GM18867 (cell line): Measurements from ENCODE around the gene PRPSAP1.

Source experiments
- ATAC-seq: cut with Tn5 transposase; IDR thresholded peaks from one replicate; pipeline ENCODE4 v1.9.1; 2021; ENCODE audit warnings: mild to moderate bottlenecking, moderate library complexity; ENCODE audit not compliant: unreplicated experiment

PRPSAP1 gene

DNA sequence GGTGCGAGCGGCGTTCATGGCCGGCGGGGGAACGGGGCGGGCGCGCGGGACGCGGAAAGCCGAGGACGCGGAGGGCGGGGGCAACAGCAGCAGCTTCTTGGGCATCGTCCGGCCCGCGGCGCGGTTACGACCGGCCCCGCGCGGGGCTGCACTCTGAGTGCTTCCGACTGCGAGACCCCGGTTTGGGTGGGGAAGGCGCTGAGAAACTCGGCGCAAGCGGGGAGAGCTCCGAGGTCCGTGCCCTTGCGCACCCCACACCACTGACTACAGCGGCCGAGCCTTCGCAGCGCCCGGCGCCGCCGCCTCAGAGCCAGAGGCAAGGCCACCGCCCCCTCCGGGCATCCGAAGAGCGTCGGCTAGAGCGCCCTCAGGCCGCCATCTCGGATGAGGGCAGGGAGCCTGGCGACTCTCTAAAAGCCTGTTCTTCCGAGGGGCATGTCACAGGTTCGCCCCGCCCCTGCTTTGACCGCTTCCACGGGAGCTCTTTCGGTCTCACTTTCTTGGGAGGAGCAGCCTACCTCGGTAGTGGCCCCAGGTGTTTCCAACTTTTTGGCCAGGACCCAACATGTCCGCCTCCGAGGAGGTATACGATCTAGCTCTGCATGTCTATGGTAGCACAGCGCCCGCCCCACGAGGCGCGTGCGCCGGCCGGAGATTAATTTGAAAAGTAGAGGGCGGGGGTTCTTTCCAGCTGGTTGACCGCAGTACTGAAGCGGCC lies at the start of gene PRPSAP1:
PRPSAP1 (minus strand) TSS at position 318 of the 718 bp plus-strand sequence; CDS start at position 105, 213 bp downstream.
- peak; percentile 91 for ATAC-seq

DNA sequence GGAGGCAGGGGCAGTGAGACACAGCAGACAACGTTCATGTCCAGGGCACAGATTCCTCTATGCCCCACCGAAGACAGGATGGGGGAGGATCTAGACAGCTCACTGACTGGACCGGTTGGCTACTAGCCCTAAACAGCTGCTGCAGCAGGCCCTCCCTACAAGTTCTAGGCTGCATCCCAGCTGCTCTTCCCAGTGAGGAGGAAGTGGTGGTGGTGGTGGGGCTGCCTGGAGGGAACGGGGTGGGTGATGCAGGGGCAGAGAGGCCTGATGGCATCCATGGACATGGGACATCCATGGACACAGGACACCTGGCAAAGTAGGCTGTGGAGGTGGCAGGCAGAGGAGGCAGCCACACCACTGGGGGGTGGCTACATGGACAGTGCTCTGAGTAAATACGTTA lies 49.0 kb upstream of the PRPSAP1 start:
- no peak for ATAC-seq

- no peak for ATAC-seq
Observed at GRCh38 chr17:76399175-76400172, 45.8 kb upstream of the PRPSAP1 start.

DNA sequence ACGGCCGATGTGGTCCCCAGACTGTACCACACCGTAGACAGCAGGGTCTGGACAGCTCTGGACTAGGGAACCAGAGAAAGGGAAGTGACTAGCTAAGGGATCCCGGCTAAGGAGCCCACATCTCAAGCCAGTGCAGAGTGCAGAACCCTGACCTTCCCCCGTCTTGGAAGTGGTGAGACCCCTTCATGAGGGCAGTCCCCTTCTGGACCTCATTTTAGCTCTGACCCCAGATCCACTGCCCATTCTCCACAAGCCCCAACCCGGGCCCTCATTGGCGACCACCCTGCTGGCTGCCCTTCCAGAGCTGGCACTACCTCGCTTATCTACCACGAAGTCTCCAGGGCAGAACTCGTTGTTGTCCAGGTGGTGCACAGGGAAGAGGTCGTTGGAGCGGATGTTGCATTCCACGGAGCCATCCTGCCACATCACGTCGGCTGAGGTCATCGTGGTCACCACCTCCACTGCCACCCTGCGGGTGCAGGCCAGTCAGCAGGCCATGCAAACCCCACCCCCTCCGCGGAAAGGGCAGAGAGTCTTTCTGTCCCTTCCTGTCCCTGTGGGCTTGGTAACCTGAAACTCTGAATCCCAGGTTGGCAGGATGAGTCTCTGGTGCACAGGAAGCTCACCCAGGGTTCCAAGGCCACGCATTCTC lies 44.9 kb upstream of the PRPSAP1 start:
- no peak for ATAC-seq

DNA sequence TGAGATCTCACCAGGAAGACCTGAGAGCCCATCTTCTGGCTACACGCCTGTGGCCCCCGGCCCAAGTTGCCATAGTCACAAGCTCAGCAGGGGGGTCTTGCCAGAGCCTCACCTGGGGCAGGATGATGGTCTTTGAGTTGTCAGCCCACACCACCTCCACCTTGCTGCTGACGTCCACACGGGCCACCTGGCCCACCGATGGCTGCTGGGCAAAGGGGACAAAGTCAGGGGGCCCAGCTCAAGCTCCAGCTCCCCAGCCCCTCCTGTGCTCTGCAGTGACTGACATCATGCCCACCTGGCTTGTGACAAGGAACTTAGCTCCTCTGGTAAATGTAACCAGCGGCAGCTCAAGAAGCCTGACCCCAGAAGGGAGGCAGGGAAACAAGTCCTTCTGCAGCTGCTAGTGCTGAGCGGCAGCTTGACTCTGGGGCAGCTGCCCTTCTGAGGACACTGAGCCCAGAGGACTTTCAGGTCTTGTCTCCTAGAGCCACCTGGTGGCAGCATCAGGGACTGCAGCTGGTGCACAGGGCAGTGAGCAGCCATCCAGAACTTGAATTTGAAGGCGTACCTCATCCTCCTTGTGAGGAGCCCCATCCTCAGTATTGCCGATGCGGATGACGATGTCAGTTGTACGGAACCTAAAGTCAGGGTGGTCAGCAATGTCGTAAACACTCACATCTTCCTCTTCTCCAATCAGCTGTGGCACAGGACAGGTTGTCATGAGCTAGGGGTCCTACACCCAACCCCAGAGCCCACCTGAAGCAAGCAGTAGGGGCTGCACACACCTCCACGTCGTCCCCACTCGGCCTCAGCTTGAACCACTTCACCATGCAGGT lies 44.2 kb upstream of the PRPSAP1 start:
- ATAC-seq: no peak

DNA sequence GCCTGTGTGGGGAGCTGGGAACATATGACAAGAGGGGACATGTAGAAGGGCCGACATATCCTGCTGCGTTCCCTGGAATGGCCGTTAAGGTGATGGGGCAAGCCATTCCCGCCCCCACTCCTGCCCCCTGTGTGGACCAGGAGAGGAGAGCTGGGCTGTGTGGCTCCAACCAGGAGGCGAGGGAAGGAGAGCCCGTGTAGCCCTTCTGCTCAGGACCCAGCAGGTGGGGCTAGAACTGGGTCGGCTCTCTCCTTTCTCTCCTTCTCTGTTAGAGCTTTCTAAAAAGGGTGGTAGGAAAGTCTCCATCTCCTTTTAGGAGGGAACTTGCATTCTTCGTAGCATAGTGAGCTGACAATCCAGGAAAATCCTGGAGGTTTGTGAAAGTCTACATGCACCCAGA lies 43.5 kb upstream of the PRPSAP1 start:
- ATAC-seq: no peak

DNA sequence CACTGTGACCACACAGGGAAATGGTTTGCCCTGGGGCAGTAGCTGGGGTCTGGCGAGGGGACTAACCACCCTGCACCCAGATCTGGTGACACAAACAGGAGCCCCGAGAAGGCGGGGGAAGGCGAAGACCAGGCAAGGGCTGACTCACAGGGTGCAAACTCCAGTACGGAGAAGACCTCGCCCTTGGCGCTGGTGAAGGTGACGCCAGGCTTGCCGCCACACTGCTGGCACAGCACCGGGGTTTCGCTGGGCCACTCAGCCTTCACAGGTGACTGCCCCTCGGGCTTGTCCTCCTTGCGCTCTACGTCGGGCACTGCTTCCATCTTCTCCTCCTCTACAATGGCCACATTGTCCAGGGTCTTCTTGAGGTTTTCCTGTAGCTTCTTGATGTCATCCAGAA lies 42.3 kb upstream of the PRPSAP1 start:
- ATAC-seq: no peak

DNA sequence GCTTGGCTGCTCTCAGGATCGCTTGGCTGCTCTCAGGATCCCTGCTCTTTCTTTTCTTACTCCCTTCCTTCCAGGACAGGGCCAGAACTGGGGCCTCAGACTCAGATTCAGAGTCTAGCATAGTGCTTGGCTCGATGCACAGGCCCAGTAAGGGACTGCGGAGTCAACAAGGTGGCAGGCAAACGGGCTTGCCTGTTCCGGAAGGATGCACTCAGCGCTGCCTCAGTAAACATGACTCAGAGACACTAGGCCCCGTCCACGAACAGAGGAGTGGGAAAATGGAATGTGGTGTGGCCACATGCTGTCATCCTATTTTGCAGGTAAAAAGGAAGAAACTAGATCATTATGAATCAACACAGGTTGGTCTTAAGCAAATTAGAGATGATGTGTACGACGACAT lies 40.5 kb upstream of the PRPSAP1 start:
- no peak for ATAC-seq

GRCh38 chr17:76391200-76391715 lies 37.5 kb upstream of the PRPSAP1 start:
- ATAC-seq: no peak

- no peak for ATAC-seq
Observed at GRCh38 chr17:76390003-76390421, 36.3 kb upstream of the PRPSAP1 start.

DNA sequence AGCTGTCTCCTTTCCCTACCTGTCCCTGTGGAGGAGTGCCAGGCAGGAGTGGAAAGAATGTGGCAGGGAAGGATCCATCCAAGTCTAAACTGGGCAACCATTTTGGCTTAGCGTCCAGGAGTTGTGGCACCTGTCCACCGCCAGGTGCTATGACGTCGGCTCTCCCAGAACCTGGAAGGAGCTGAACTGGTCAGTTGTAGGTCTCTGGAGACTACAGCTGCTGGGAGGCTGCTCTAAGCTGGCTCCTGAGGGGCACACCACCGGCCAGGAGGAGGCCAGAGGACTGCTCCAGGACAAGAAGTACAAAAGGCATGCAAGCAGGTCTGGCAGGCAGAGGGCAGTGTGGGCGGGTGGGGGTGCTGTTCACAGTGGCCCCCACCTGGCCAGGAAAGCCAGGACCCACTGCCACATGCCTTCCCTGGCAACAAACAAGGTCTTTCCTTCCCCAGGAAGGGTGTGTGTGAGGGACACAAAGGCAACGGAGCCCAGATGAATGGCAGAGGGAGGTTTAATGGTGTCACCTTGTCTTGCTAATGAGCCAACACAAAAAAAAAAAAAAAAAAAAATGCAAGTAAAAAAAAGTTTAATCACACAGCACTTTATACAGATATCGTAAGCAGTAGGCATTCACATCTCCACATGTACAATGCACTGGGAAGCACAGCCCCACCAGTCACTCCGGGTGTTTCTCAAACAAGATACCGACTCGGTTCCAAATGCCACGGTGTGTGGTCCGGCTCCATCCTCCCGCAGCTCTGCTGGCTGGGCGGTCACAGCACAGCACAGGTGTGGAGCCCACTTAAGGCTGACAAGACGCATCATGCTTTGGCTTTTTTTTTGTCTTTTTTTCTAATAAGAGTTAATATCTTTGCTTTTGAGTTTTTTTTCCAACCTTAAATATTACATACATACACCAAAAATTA lies 35.5 kb upstream of the PRPSAP1 start:
- ATAC-seq: no peak

DNA sequence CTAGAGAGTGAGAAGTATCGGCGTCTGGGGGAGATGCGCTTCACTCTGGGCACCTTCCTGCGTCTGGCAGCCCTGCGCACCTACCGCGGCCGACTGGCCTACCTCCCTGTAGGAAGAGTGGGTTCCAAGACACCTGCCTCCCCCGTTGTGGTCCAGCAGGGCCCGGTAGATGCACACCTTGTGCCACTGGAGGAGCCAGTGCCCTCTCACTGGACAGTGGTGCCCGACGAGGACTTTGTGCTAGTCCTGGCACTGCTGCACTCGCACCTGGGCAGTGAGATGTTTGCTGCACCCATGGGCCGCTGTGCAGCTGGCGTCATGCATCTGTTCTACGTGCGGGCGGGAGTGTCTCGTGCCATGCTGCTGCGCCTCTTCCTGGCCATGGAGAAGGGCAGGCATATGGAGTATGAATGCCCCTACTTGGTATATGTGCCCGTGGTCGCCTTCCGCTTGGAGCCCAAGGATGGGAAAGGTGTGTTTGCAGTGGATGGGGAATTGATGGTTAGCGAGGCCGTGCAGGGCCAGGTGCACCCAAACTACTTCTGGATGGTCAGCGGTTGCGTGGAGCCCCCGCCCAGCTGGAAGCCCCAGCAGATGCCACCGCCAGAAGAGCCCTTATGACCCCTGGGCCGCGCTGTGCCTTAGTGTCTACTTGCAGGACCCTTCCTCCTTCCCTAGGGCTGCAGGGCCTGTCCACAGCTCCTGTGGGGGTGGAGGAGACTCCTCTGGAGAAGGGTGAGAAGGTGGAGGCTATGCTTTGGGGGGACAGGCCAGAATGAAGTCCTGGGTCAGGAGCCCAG lies 33.5 kb upstream of the PRPSAP1 start:
- no peak for ATAC-seq

DNA sequence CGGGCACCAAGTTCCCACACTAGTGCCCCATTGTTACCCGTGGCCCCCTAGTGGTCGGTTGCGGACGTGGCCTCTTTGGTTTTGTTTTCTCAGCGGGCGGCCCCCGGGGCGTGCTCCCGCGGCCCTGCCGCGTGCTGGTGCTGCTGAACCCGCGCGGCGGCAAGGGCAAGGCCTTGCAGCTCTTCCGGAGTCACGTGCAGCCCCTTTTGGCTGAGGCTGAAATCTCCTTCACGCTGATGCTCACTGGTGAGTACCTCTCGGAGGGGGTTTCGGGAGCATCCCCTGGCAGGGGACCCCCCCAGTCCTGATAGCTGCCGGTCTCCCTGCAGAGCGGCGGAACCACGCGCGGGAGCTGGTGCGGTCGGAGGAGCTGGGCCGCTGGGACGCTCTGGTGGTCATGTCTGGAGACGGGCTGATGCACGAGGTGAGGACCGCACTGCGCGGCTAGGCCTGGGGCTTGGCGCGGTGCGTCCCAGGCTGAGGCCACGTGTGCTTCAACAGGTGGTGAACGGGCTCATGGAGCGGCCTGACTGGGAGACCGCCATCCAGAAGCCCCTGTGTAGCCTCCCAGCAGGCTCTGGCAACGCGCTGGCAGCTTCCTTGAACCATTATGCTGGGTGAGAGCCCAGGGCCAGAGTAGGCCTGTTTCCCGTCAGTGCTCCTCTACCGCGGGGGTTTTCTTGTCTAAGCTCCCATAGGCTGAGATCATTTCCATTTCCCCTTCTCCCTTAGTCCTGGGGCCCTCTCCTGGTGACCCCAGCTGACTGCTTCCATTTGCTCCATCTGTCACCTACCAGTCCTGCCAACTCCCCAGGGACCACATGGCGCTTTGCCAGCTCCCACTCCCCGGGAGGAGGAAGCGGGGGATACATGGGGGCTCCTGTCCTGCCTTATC lies 32.4 kb upstream of the PRPSAP1 start:
- no peak for ATAC-seq

- no peak for ATAC-seq
Observed at GRCh38 chr17:76384987-76385891, 31.5 kb upstream of the PRPSAP1 start.

DNA sequence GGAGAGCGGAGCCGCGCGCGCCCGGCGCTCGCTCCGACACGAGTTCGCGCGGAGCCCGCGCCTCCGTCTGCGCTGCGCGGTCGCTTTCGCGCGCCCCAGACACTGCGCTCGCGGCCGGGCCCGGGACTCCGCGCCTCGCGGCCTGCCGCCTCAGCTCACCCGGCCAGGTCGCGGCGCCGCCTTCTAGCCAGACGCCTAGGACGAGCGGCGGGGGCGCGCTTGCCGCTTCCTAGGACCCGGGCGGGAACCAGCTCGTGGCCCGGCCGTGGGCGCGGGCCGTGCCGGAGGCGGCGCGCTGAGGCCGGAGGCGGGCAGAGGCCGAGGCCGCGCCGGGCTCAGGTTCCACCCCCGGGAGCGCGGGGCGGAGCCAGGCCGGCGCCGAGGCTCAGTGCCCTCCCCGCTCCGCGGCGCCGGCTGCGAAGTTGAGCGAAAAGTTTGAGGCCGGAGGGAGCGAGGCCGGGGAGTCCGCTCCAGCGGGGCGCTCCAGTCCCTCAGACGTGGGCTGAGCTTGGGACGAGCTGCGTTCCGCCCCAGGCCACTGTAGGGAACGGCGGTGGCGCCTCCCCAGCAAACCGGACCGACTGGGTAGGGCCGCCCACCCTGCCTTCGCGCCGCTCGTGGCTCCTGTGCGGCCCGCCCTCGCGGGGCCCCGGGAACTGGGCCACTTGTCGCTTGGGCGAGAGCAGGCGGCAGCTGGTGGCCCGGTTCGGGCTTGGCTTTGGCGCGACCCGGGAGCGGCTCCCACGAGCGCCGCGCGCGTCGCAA lies 30.7 kb upstream of the PRPSAP1 start, which contains the start of gene SPHK1:
SPHK1 (plus strand) TSS at position 388 of the 765 bp plus-strand sequence. CDS start 1,036 bp downstream, outside the sequence.
- ATAC-seq: peak; percentile 59
